ENCODE results near the gene MSMP. TPM values are rescaled to one million over a fixed set of nuclear protein-coding genes. Genes with fewer than 3 reads are reported as not detected.

MSMP gene
- total and polyA plus RNA-seq, 9 of the 15 experiments (the other 6 are each of a cell fraction or from before 2014, with no cell fraction given), result 0.60 TPM; not detected in 8

DNA sequence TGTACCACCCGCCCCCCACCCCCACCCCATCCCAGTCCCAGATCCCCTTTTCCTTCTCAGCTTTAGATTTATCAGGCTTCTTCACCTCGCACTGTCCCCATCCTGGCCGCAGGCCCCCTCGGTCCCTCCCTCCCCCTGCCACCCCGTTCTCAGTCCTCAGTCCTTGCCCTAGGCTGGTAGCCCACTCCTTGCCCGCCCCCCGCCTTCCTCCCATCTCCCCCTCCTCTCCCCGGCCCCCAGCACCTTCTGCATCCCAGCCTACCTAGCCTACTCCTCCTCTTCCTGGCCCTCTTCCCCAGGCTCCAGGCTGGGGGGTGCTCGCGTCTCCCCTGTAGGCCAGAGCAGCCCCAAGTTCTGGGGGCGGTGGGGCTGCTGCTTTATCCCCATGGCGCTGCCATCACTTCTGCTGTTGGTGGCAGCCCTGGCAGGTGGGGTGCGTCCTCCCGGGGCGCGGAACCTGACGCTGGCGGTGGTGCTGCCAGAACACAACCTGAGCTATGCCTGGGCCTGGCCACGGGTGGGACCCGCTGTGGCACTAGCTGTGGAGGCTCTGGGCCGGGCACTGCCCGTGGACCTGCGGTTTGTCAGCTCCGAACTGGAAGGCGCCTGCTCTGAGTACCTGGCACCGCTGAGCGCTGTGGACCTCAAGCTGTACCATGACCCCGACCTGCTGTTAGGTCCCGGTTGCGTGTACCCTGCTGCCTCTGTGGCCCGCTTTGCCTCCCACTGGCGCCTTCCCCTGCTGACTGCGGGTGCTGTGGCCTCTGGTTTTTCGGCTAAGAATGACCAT lies 38.1 kb upstream of the MSMP start:
- Histone ChIP-seq H3K9me1 (ENCODE audit: control insufficient read depth, insufficient read depth, low read length) (no peaks in the 10 kb centered on the region), H3K4me2 (ENCODE audit: insufficient read depth, low read length) (no peak overlapping the region), H3K9ac (ENCODE audit: insufficient read depth in 1 of 2, low read depth in 2 of 2, low read length in 2 of 2) (no peak overlapping the region), H3K36me3 (ENCODE audit: control insufficient read depth, insufficient read depth, low read length) (peaks cover 14% of the 10 kb centered on the region; the same call in 2 of the 3 replicates), H2AFZ (ENCODE audit: low read depth, low read length) (no peak overlapping the region), H3K79me2 (ENCODE audit: control insufficient read depth, insufficient read depth, low read length) (no peaks in the 10 kb centered on the region), H3K27me3 (ENCODE audit: control insufficient read depth in 2 of 2, insufficient read depth in 2 of 2, low read length in 2 of 2) (no peaks in the 10 kb centered on the region), H3K9me3 (replicated peaks; ENCODE audit: control insufficient read depth, insufficient read depth, low read depth, low read length) (no peaks in the 10 kb centered on the region), H3K4me3 (no peak overlapping the region), H3K27ac (ENCODE audit: extremely low read depth, low read depth, low read length) (no peak overlapping the region), H3K4me1 (replicated peaks in 1 of 2; ENCODE audit: control insufficient read depth in 2 of 2, insufficient read depth in 2 of 2, low read length in 2 of 2) (peaks cover 9 to 12% of the 10 kb centered on the region in 2 experiments; a peak in 4 of 5 replicates), H4K20me1 (replicated peaks; ENCODE audit: control insufficient read depth, insufficient read depth, low read length) (no peaks in the 10 kb centered on the region)
- no peak for FAIRE-seq
- no TSS peak for BruUV-seq (replicated peaks)
- ChIA-PET CTCF (ENCODE audit: low intra/inter-chr PET ratio) (interaction anchor here (2.8 kb wide), 1 partner anchor 90 kb away, joined by 28 read pairs; no protein-coding TSS in a partner anchor), POLR2A (interaction anchor here (0.6 kb wide), 1 partner anchor 56 kb away, joined by 3 read pairs; no protein-coding TSS in a partner anchor)
- WGBS (ENCODE audit: insufficient coverage, low coverage, missing lambda C conversion rate), result 93% methylated on average over 12 of the region's 34 CpGs
- TF ChIP-seq CREBBP (IDR thresholded peaks at IDR 0.05; ENCODE audit: low read depth, low read length), result no peak
- TF ChIP-seq SAP30 (IDR thresholded peaks at IDR 0.05; ENCODE audit: borderline replicate concordance, insufficient read depth, low read depth, low read length, poor library complexity, severe bottlenecking), result no peak
- TF ChIP-seq, protein P1, sequence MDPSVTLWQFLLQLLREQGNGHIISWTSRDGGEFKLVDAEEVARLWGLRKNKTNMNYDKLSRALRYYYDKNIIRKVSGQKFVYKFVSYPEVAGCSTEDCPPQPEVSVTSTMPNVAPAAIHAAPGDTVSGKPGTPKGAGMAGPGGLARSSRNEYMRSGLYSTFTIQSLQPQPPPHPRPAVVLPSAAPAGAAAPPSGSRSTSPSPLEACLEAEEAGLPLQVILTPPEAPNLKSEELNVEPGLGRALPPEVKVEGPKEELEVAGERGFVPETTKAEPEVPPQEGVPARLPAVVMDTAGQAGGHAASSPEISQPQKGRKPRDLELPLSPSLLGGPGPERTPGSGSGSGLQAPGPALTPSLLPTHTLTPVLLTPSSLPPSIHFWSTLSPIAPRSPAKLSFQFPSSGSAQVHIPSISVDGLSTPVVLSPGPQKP (CRISPR knock-in tag; IDR thresholded peaks at IDR 0.05), result no peak
- TF ChIP-seq BHLHE40 (IDR thresholded peaks at IDR 0.05; ENCODE audit: low read length), result no peak
- TF ChIP-seq ZNF717 (CRISPR knock-in tag; IDR thresholded peaks at IDR 0.05), result no peak
- TF ChIP-seq TEAD1 (CRISPR knock-in tag; IDR thresholded peaks at IDR 0.05), result no peak
- TF ChIP-seq, protein P2, sequence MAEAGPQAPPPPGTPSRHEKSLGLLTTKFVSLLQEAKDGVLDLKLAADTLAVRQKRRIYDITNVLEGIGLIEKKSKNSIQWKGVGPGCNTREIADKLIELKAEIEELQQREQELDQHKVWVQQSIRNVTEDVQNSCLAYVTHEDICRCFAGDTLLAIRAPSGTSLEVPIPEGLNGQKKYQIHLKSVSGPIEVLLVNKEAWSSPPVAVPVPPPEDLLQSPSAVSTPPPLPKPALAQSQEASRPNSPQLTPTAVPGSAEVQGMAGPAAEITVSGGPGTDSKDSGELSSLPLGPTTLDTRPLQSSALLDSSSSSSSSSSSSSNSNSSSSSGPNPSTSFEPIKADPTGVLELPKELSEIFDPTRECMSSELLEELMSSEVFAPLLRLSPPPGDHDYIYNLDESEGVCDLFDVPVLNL (CRISPR knock-in tag; IDR thresholded peaks at IDR 0.05; ENCODE audit: low read depth), result no peak
- TF ChIP-seq EHMT2 (IDR thresholded peaks at IDR 0.05), result no peak
- TF ChIP-seq, protein P3, sequence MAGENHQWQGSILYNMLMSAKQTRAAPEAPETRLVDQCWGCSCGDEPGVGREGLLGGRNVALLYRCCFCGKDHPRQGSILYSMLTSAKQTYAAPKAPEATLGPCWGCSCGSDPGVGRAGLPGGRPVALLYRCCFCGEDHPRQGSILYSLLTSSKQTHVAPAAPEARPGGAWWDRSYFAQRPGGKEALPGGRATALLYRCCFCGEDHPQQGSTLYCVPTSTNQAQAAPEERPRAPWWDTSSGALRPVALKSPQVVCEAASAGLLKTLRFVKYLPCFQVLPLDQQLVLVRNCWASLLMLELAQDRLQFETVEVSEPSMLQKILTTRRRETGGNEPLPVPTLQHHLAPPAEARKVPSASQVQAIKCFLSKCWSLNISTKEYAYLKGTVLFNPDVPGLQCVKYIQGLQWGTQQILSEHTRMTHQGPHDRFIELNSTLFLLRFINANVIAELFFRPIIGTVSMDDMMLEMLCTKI (IDR thresholded peaks at IDR 0.05; ENCODE audit: partially characterized antibody), result no peak
- TF ChIP-seq, protein P4, sequence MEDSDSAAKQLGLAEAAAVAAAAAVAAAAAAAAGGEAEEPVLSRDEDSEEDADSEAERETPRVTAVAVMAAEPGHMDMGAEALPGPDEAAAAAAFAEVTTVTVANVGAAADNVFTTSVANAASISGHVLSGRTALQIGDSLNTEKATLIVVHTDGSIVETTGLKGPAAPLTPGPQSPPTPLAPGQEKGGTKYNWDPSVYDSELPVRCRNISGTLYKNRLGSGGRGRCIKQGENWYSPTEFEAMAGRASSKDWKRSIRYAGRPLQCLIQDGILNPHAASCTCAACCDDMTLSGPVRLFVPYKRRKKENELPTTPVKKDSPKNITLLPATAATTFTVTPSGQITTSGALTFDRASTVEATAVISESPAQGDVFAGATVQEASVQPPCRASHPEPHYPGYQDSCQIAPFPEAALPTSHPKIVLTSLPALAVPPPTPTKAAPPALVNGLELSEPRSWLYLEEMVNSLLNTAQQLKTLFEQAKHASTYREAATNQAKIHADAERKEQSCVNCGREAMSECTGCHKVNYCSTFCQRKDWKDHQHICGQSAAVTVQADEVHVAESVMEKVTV (CRISPR knock-in tag; IDR thresholded peaks at IDR 0.05), result no peak
- no peak for TF ChIP-seq SNRNP70 (optimal IDR thresholded peaks at IDR 0.05; ENCODE audit: low read depth, low read length)
- no peak for TF ChIP-seq TSC22D4 (tag; IDR thresholded peaks at IDR 0.05)
- no peak for TF ChIP-seq ZNF785 (CRISPR knock-in tag; IDR thresholded peaks at IDR 0.05)
- no peak for TF ChIP-seq PHTF2 (CRISPR knock-in tag; IDR thresholded peaks at IDR 0.05)
- intact Hi-C loops (cut with micrococcal nuclease) (no loop called here), in situ Hi-C loops (cut with MboI) (loop anchor here (10.0 kb wide), 1 partner anchor 93 kb away; no protein-coding TSS in a partner anchor)
- ATAC-seq, result no peak
- DNase-seq (ENCODE audit: extremely low read depth in 1 of 4, low spot score in 3 of 4), result no peak

Data from K562 (cell line).